ENCODE data around the gene JAKMIP3. TPM values are rescaled to one million over a fixed set of nuclear protein-coding genes. Genes with fewer than 3 reads are reported as not detected.

The JAKMIP3 gene
- total RNA-seq, 1 donor from 2014 or later, result 0.10 TPM

DNA sequence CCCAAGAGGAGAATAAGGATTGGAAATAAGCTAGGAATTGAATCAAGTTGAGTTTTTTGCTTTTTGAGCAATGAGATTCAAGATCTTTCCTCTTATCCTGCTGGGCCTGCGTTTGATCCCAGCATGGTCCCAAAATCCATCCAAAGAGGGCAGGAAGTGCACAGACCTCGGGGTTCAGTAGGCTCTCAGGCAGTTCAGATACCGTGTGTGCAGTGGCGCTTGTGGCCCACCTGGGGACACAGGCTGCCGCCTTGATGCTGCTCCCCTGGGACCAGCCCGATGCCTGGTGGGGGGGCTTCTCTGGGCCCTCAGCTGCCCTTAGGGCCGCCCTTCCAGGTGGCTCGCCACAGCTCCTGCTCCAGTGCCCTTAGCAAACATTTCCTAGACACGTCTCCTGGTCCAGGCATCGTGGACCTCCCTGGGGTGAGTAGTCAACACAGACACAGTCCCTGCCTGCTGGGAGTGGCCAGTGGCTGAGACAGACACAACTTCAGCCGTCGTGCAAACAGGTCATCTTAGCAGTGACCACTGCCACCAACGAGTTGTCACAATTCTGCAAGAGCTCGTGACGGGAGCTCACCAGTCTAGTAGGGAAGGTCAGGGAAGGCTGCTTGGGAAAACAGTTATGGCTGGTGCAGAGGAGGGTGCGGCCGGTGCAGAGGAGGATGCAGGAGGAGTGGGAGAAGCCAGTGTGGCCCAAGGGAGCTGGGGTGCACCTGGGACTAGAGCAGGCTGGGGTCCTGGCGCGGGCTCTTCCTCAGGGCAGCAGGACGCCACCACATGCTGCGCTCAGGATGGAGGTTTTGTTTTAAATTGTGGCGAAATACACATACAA lies 21.7 kb upstream of the JAKMIP3 start:
- no peak for DNase-seq (ENCODE audit: low read depth)

DNA sequence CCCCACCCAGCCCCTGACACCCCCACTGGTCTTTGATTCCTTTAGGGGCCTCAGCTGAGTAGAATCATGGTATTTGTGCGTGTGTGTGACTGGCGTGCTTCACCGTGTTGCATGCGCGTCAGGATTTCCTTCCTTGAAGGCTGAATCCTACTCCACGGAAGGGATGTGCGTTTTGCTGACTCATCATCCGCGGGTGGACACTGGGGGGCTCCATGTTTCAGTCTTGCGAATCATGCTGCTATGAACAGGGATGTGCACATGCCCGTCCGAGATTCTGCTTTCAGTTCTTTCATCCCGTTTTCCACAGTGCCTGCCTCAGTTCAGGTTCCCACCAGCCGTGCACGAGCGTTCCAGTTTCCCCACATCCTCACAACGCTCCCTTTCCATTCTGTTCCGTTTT lies 20.9 kb upstream of the JAKMIP3 start:
- no peak for DNase-seq (ENCODE audit: low read depth)

DNA sequence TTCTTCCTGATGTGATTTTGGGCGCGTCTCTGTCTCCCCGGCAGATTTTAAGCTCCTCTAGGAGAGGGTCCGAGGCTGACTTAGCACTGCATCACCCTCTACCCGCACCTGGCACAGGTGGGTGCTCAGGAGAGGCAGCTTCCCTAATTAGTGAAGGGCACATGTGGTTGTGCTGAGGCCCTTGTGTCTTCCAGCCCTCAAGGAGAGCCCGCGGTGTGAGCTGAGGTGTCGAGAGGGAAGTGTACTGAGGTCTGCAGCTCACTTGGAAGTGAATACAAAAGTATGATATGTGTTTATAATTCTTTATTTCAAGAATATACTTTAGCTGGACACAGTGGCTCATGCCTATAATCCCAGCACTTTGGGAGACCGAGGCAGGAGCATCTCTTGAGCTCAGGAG lies 20.4 kb upstream of the JAKMIP3 start:
- DNase-seq (ENCODE audit: low read depth), result no peak

DNA sequence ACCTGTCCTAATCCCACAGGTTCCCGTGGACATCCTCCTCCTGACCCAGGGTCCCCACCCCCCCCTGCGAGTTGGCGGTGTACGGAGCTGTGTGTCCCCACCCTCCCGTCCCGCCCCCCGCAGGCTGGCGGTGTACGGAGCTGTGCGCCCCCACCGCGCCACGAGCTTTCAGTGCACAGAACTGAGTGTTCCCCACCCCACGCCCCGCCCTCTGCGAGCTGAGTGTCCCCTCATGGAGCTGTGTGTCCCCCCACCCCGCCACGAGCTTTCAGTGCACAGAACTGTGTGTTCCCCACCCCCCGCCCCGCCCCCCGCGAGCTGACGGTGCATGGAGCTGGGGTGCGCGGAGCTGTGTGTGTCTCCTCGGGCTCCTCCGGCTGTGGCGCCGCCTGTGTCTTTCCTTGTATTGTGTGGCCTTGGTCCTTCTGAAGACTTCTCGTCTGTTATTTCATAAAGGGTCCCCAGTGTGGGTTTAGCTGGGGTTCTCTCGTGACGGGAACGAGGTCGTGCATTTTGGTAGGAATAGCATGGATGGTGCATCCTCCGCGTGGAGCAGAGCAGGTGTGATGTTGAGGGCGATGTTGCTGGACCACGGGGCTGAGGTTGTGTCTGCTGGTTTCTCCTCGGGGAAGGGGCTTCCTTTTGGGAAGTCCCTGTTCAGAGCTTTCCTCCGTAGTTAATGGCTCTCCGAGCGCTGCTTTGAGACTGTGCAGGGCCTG lies 18.0 kb upstream of the JAKMIP3 start:
- DNase-seq (ENCODE audit: low read depth), result no peak

DNA sequence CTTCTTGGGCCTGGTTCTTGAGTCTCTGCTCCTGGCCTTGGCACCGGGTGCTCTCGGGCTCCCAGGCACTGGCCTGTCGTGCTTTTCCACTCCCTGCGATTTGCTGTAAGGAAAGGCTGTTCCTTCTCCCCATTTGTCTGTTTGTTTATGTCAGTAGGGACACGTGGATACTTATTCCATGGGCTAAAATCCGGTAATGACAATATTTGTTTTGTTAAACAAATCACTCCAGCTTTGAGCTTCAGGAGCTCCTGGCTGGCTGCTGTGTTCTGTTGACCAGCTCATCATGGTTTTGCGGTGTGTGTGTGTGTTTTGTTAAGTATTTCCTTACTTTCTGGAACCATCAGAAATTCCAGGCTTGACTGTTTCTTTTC lies 17.5 kb upstream of the JAKMIP3 start:
- DNase-seq (ENCODE audit: low read depth), result no peak

DNA sequence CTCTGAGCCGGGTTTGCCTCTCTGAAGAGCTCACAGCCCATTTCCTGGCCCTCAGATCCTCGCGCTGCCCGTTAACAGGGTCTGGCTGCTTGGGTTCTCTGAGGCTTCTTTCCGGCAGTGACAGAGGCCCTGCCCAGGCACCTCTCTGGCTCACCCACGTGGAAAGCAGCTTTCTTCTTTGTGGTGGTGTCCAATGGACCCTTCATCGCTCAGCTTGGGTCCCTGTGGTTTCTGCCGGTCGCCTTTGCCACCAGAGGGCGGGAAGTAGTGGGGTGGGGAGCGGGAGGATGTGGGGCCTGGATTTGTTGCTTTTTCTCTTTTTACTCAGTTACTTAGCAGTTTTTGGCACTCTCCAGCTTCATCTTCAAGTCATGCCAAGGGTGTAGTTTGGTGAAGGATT lies 15.6 kb upstream of the JAKMIP3 start:
- no peak for DNase-seq (ENCODE audit: low read depth)

DNA sequence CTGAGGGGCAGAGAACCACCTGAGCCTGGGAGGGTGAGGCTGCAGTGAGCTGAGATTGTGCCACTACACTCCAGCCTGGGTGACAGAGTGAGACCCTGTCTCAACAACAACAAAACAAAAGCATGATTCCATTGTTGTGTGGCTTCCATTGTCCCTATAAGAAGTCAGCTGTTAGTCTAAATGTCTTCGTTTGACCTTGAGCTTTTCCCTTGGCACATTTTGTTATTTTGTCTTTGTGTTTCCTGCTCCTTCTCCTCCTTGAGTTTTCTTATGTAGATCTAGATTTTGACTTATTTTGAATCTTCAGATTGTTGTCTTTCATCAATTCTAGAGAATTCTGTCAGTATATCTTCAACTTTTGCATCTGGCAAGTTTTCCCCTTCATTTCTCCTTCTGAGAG lies 13.6 kb upstream of the JAKMIP3 start:
- DNase-seq (ENCODE audit: low read depth), result no peak

DNA sequence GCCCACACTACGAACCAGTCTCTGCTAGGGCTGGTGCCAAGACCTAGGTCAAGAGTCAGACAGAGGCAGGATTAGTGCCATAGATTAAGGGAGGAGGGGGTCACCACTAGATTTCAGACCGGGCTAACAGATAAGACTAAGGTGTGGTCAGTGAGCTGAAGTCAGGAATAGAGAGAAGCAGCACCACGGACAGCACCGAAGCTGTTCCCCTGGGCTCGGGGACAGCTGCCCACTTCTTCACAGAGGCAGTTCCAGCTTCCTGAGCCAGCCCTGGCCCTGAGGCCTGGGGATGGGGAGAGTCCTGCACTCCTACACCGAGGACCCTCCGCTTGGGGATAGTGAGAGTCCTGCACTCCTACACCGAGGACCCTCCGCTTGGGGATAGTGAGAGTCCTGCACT lies 11.2 kb upstream of the JAKMIP3 start:
- DNase-seq (ENCODE audit: low read depth), result no peak

DNA sequence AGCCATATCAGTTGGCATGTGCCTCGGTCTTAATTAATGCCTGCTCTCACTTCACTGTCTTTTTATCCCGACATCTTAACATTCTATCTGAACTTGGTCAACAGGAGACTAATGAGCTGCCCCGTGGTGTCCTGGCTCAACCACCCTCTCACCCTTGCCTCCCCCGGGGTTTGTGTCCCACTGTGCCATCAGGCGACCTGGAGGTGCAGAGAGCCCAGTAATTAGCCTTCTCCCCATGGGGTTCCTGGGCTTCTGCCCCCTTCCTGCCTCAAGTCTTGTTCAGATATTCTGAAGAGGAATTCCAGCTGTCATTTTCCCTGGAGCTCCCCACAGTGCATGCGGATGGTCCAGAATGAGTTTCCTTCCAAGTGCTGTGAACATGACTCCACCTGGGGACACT lies 10.1 kb upstream of the JAKMIP3 start:
- no peak for DNase-seq (ENCODE audit: low read depth)

DNA sequence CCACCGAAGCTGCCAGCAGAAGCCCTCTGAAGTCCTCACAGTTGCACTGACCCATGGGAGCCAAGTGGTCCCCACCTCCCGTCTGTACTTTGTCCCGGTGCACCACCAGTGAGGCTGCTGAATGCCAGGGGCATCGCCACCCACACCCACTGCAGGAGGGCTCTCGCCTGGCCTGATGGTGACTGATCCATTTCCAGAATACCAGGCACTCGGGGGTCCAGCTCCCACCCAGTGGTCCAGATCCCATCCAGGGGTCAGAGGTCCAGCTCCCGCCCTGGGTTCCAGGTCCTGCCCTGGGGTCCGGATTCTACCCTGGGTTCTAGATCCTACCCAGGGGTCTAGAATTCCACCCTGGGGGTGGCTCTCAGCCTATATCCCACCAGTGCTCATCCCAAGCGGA lies 9.1 kb upstream of the JAKMIP3 start:
- DNase-seq (ENCODE audit: low read depth), result no peak

DNA sequence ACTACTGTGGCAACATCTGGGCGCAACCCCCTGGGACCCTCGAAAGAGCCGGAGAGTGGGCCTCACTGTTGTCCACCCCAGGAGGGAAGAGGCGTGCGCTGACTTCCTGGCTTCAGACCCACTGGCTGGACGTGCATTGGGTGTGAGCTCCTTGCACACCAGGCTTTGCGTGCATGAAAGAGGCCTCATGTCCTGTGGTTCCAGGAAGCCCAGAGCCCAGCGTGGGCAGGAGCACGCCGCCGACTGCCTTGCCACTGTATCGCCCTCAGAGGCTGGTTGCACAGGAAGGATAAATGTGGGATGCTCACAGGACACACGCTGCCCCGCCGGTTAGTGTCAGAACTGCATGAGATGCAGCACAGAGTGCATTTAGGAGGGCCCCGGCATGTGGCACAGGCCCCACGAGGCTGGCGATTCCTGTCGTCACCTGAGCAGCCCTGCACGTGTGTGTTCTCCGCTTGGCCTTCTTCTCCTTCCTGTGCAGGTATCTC lies 8.5 kb upstream of the JAKMIP3 start:
- DNase-seq (ENCODE audit: low read depth), result no peak

DNA sequence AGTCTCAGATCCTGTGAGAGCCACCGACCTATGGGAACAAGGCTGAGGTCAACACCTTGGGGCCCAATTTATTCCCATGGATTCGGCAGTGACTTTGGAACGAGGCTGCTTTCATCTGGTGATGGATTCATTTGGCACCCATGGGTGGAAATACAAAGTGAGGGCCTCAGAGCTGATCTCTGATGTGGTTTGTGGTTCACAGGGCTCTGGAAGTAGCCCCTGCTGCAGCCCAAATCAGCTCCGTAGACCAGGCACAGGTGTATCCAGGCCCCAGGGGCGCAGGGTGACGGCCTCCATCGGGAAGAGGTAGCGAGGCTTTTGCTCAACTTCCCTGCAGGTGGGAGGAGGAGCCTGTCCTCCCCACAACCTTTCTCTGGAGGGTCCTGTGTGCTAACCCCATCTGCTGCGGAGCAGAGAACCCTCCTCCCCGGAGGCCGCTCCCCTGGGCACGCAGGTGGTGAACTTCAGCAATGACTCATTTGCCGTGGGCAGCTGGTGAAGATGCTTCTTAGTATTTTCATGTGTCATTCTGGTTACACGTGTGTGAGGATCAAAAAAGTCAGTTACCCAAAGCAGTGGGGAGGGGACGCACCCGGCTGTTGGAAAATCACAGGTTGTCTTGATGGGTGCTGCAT lies 7.5 kb upstream of the JAKMIP3 start:
- DNase-seq (ENCODE audit: low read depth), result no peak

DNA sequence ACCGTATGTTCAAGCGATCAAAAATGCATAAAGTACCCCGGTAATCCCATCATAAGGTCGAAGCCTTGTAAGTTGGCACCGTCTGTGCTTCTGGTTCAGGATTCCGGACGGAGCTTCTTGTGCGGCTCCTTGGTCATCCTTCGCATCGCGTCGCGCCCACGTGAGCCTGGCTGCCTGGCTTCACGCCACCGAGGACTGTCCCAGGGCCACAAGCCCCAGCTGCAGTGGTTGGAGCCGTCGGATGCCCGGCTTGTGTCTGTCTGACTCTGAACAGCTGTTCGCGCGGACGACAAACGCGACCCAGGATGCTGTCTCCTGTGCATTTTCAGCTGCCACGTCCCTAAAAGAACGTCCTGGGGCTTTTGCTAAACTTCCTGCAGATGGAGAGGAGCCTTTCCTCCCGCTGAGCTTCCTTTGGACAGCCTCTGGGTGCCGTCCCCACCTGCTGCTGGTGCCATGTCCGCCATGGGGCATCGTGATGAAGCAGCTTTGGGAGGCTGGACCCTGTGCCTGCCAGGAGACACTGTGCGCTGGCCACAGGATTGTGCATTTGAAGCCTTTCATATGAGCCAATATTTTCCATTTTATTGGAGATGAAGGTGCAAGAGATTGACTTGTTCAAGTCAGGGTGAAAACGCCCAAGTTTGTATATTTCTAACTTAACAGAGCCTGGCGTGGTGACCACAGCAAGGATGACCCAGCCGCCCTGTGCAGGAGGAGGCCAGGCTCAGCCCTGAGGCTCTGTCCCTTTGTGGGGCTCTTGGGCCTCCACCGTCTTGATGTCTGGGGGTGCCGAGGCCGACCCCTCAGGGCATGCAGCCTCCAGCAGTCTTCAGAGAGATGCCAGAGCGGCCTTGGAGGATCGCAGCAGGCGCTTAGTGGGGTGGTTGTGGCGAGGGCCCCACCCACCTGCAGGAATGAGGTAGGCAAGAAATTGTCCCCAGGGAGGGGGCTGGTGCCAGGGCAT lies 6.7 kb upstream of the JAKMIP3 start:
- no peak for DNase-seq (ENCODE audit: low read depth)

DNA sequence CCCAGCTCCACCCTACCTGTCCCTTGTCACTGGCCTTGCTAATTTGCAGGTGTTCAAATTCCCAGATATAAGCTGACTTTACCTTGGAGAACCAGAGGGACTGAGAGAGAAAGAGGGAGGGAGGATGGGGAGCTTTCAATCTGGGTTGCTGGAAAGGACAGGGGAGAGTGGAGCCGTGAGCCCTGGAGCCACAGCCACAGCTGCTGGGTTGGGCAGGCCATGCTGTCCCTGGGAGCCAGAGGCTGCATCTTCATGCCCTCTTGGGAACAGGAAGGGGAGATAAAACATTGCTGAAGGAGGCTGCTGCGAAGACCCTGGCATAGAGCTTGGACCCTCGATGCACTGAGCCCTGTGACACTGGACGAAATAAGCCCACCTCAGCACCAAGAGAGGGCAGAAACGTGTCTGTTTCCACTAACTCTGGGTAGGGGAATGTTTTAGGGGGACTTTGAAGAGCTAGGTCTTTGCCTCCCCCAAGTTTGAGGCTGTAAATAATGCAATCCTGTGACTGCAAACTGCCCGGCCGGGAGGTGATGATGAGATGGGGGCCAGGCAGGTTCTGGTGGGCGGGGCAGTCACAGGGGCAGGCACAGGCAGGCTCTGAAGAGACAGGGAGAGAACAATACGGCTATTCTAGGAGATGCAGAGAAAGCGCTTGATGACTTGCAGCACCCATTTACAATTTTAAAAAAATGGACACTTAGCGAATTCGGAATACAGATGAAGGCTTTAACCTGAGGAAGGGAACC lies 5.8 kb upstream of the JAKMIP3 start:
- DNase-seq (ENCODE audit: low read depth), result no peak

DNA sequence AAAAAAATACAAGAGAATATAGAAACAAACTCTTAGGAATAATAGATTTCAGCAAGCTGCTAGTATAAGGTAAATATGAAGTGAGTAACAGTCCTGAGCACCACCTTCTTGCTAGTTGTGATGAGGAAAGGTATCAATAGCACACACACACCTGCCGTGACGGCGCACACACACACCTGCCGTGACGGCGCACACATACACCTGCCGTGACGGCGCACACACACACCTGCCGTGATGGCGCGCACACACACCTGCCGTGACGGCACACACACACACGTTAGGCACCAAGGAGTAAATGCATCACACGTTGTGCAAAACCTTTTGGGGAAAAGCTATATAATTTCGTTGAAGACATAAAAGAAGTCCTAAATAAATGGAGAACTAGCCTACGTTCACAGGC lies 4.7 kb upstream of the JAKMIP3 start:
- DNase-seq (ENCODE audit: low read depth), result no peak

DNA sequence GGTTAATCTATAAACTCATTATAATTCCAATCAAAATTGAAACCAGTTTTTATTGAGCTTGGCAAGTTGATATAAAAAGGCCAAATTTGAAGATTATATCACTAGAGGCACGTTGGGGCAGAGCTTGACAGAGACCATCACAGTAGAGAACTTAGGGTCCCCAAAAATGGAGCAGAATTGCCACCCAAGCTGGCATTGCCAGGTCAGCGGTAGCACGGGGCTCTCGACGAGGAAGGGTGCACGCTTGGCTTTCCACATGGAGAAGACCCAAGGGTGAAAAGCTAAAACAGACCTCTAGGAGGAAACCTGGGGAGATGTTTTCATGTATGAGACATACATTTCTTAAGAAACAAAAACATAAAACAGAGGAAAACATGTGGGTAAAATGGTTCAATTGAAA lies 4.3 kb upstream of the JAKMIP3 start:
- DNase-seq (ENCODE audit: low read depth), result no peak

DNA sequence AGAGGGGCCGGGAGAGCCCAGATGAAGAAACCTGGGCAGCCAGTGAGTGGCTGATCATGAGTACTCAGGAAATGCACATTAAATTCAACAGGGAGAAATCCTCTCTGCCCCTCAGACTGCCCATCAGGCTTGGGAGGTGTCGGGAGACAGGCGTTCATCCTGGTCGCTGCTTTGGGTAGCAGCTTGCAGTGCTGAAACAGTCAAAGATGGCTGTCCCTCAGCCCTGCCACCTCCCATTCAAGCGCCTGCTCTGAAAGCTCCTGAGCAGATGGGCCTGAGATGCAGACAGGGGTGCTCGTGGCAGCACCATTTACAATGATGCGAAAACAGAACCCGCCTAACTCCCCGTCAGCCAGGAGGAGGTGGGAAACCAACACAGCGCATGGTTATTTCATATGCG lies 3.6 kb upstream of the JAKMIP3 start:
- no peak for DNase-seq (ENCODE audit: low read depth)

DNA sequence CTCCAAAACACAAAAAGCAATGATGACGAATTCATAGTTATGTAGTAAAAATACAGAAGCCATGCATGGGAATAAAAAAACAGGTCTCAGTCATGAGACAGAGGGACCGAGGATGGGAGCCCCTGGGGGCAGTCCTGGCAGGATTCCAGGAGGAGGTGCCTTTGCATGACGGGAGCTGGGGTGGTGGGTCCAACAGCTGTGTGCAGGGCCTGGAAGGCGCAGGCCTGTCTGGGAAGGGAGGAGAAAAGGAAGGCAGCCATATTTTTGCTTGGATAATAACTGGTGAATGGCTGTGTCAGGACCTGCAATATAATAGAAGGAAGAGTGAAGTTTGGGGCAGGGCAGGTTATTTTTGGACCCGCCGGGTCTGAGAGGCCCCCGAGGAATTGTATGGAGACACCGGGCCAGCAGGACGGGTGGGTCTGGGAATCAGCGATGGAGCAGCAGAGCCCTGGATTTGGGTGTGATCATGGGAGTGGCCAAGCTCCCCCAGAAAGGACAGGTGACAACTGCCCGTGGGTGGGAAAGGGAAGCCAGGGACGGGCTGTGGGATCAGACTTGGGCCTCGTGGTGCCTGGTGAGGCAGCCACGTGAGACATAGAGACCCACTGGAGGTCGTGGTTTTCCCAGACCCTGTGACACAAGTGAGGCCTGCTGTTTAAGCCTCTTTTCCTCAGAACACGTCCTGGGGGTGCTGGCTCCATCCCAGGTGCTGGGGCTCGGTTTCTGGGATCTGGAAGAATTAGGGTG lies 2.9 kb upstream of the JAKMIP3 start:
- no peak for DNase-seq (ENCODE audit: low read depth)

DNA sequence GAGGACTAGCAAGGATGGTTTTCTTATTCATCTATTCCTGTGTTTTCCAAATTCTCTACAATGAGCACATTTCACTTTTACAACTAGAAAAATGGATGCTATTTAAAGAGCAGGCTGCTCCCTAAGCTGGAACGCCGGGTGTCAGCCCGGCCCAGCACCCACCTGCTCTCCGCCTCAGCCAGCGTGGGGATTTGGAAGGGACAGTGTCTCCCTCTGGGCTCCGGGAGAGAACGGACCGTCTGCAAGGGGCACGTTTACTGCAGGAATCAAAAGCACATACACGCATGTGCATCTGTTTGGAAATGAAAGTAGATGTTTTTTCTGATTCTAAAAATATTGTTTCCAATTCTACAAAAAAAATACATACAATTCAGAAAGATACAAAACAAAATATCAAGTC lies 2.3 kb upstream of the JAKMIP3 start:
- DNase-seq (ENCODE audit: low read depth), result no peak

DNA sequence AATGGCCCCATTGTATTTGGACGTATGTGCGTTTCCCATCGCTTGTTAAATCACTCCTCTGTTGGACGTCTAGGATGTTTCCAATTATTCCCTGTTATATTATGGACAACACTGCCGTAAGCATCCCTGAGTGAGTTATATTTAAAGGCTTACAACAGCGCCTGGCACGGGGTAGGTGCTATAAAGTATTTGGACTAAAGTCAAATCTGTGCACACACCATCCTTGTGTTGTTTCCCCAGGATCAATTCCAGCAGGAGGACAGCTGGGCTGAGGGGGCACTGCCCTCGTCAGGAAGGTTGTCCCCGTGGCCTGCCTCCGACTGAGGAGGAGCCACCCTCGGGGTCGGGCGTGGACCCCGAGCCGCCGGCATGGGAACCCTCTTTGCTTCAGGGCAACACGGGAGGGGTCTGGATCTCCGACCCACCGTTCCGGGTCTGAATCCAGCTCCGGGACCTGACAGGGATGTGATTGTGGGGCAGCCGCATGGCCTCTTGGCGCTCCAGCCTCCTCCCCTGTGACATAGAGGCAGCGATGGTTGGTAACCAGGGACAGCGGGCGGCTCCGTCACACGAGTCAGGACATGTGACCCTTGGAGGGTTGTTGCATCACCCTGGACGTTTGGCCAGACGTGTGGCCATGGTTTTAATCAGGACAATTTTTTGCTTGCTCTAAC lies 1.5 kb upstream of the JAKMIP3 start:
- DNase-seq (ENCODE audit: low read depth), result no peak
